HG03558 (cell line): ENCODE measurements around the gene HERPUD2.
"Not testable (repeated sequence)": the region's sequence is repeated elsewhere in the genome, so short reads cannot be mapped to it uniquely, and the experiment has no call there.

Source experiments
- ATAC-seq: cut with Tn5 transposase; IDR thresholded peaks from one replicate; pipeline ENCODE4 v1.9.1; 2021; ENCODE audit warnings: moderate number of reproducible peaks; ENCODE audit not compliant: unreplicated experiment; ENCODE audit errors: extremely low read depth

HERPUD2 gene

DNA sequence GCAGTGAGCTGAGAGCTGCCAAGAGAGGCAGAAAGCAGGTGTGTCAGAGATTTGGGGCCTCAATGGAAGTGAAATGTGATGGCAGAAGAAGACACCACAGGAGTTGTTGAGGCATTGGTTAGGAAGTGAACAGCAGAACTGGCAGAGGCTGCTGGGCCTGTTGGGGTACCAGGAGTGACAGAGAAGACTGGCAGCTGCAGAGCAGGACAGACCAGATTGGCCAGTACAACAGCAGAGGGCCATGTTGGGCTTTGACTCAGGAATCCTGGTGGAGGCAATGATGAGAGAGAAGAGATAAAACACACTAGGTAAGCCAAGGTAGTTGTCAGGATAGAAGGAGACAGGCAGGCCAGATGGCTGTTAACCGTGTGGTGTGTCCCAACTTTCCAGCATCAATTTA, 19.9 kb upstream of the HERPUD2 start:
- ATAC-seq = no peak

DNA sequence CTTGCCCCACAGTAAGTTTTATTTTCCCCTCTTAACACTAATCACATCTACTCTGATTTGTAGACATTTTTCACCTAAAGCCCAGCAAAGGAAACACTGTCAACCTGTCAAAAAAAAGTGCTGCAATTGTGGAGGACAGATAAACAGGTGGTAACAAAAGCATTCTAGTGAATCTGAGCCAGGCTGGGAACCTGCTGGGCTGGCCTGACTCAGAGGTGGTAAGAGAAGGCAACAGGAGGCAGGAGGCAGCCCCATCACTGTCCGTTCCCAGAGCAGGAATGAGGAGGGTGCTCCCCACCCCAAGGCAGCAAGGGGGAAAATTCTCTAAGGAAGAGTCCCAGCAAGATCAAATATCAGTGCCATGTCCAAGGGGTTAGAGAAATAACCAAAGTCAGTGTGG, 19.5 kb upstream of the HERPUD2 start:
- ATAC-seq = no peak

DNA sequence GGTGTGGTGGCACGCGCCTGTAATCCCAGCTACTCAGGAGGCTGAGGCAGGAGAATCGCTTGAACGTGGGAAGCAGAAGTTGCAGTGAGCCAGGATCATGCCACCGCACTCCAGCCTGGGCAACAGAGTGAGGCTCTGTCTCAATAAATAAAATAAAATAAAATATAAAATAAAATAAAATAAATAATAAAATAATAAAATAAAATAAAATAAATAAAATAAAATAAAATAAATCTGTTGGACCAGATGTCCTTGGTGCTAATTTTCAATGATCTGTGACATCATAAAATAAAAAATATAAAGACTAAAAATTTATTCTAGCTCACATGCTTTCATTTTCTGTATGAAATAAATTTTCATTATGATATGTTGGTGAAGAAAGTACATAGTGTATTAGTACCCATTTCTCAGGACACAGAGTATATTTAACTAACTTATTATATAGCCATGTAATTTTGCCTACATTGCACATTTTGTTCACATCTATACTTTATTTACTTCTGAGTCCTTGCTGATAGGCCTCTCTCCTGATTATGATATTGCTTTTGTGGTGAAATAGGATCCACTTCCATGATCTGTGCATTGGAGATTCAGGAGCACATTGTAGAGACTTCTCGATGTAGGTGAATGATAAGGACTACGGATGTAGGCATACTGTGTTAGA, 17.8 kb upstream of the HERPUD2 start:
- no peak for ATAC-seq

DNA sequence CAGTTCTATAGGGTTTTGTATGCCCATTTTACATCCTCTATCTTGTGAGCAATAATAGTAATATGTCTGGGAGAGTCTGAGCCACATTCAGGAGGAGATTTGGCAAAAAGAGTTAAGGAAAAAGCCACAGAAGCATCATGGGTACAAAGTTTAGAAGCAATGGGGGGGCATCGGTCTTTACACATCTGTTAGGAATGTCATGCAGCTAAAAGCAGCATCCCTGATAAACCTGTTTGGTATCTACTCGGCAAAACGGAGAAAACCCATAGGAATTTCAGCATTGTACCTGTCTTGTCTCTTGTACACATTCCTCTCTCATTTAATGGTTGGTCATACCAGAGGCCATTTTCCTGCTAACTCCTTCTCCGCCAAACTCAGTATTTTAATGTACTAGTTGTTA, 12.5 kb upstream of the HERPUD2 start:
- ATAC-seq = no peak

DNA sequence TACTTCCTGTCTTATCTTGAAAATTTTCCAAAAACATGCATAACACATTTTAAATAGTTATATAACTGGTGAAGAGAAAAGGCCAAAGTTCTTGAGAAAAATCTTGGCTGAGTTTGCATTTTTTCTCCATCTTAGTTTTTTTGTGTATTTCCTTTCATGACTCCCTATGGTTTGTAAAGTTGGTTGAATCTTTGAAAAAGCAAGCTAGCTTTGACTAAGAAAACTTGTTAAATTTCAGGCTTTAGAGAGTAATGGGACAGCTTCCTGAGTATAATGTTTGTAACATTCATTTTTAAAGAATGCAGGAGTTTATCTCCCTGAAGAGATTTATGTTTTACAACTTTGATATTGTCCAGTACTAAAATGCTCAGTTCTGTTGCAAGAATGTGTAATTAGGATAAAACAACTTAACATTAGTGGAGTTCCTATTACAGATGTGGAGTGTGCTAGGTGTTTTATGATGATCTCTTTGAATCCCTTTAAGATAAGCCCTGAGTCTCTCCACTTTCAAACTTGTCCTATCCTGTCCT, 11.1 kb upstream of the HERPUD2 start:
- ATAC-seq = no peak

DNA sequence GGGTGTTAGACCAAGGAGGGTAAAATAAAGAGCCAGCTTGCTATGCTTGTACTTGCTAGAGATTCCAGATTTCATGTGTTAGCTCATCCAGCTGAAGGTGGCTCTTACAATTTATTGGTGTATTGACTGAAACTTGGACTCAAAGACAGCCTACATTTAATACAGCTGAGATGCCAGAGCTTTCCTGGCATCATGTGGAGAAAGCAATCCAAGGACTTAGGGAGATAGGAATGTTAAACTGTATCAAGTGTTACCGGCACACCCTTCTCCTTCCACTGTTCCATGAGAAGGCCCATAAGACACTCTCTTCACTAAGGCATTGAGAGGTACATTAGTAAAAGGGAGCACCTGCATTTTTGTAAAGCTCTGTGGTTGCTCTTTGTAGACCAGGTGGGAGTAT, 9.3 kb upstream of the HERPUD2 start:
- no peak for ATAC-seq

DNA sequence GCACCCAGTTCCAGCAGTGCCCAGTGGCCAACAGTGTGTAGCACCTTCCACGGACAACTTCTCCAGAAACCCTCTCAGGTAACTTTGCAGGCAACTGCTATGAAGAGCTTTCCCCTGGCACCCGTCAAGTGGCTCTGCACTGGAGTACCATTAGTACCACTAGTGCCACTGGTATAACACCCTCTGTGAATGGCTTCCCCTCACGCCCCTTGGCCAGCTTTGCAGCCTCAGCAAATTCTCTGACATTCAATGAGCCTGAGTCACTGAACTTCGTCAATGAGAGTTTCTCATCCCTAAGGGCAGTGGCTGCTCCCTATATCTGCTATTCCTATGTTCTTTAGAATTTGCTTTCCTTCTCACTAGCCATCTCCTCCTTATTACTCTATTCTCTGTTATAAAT, 7.6 kb upstream of the HERPUD2 start:
- no peak for ATAC-seq

DNA sequence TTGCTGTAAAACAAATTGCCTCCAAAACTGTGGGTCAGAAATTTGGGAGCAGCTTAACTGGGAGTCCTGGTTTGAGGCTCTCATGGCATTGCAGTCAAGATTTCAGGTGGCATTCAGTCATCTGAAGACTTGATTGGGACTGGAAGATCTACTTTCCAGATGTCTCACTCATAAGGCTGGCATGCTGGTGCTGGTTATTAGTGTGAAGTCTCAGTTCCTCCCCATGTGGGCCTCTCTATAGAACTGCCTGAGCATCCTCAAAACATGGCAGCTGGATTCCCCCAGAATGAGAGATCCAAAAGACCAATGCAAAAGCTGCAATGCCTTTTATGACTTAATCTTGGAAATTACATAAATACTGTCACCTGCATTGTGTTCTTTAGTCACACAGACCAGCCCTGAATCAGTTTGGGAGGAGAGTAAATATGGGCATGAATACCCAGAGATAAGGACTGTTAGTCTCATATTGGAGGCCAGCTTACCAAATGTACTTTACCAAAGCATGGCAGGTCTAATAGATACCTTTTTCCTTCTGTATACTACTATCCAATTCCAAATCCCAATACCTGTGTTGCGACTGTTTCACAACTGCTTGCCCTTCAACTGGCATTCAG, 6.5 kb upstream of the HERPUD2 start:
- no peak for ATAC-seq

DNA sequence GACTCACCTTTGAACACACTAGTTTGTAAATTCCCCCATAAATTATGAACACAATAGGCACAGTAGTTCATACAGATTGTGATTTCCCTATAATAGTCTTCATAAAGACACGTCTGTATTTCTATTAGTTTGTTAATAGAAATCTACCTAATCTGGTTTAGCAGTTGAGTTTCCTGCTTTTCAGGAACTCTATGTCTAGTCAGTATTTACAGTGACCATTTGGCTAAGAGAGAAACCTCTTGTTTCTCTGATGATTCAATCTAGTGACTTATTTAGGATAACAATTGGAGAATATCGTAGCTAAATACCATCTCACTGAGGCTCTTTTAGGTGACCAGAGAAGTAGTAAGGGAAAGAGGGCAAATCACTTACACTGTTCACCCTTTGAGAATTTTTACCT, 5.9 kb upstream of the HERPUD2 start:
- ATAC-seq = no peak

DNA sequence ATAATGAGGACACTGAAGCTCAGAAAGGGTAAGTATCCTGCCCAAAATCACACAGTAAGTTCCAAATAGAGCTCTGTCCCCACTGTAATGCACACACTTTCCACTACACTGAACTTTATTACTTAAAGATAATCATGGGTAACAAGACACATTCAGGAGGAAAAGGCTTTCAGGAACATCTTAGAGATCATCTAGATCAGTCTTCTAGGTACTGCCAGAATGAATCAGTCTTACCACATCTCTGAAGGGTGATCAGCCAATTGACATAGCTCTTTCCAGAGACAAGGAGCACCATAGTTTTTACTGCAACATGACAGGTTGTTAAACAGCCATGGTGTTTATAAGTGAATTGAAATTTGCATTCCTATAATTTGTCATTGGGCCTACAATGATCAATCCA, 5.4 kb upstream of the HERPUD2 start:
- ATAC-seq = no peak

DNA sequence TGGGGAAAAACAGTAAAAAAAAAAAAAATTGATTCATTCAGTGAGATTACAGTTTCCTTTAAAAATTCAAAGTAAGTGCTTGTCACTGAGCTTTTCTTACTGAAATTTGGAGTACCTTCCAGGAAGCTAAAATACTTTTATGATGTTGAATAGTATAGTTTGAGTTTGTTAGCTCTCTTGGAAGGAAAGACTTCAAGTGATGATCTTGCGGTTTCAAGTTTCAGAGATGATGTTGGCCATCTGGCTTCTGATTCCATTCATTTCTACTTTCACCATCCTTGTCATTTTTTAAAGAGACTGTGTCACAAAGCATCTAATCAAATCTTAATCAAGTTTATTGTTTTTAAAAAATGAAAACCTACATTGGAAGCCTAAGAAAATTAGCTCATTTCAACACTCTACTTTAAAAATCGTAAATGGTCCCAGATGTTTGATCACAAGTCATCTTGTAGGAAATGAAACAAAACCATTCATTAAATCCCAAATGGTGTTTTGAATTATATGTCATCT, 4.9 kb upstream of the HERPUD2 start:
- ATAC-seq = no peak

DNA sequence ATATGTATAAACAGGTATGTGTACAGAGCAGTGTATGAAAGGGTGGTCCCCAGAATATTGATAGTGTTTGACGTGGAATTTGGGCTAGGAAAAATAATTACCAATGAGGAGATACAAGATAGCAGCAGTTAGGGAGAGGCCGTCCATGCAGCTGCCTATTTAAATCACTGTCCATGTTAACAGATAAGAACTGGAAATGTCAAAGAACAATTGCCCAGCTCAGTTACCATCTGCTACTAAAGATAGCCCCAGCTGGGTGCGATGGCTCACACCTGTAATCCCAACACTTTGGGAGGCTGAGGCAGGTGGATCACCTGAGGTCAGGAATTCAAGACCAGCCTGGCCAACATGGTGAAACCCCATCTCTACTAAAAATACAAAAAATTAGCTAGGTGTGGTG, 3.4 kb upstream of the HERPUD2 start:
- not testable (repeated sequence) for ATAC-seq

DNA sequence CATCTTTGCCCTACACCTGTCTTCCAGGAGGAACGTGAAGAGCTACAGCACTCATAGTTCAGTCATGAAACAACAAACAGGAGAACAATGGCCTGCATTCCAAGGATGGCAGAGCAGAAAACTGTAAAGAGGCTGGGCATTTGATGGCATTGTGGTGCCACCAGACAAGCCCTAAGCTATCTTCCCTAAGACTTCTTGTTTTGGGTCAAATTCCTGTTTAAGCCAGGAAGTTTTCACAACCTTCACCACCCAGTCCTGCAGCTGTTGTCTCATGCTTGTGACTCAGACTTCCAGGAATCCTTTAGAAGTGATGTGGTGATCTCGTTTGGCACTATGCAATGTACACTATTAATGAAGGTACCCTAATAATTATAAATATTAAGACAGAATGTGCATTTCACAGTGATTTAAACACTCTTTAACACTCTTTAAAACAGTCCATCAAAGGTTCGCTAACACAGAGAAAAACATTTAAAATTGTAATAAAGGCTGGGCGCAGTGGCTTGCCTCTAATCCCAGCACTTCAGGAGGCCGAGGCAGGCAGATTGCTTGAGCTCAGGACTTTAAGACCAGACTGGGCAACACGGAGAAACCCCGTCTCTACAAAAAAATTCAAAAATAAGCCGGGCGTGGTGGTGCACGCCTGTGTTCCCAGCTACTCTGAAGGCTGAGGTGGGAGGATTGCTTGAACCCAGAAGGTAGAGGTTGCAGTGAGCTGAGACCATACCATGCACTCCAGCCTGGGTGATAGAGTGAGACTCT, 2.7 kb upstream of the HERPUD2 start:
- no peak for ATAC-seq

DNA sequence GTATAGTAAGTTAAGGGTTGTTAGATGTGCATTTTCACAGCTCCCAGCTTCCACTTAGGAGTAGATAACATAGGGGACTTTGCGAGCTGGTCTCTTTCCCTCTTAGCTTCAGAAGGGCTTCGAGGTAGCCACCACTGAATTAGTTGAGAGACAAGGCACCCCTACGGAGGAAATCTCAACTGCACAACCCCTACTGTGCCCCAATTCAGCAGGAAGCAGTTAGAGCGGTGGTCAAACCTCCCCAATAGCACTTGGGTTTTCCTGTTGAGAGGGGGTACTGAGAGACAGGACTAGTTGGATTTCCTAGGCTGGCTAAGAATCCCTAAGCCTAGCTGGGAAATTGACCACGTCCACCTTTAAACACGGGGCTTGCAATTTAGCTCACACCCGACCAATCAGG, 1.1 kb upstream of the HERPUD2 start:
- ATAC-seq = no peak

DNA sequence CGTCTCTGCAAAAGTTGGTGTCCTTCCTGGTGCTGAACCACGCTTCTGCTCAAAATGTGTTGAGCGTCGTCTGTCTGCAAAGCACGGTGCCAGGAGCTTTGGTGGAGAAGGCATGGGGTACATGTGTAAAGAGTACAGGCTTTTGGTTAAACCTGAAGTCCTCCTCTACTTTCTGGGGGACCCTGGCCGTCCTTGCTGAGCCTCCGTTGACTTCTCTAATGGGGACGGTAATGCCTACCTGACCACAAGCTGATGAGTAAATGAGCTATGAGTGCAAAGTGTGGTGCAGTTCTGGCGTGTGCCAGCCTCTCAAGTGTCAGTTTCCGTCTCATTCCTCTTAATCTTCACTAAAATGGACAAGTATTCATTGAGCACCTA, 527 bp upstream of the HERPUD2 start:
- ATAC-seq = no peak

DNA sequence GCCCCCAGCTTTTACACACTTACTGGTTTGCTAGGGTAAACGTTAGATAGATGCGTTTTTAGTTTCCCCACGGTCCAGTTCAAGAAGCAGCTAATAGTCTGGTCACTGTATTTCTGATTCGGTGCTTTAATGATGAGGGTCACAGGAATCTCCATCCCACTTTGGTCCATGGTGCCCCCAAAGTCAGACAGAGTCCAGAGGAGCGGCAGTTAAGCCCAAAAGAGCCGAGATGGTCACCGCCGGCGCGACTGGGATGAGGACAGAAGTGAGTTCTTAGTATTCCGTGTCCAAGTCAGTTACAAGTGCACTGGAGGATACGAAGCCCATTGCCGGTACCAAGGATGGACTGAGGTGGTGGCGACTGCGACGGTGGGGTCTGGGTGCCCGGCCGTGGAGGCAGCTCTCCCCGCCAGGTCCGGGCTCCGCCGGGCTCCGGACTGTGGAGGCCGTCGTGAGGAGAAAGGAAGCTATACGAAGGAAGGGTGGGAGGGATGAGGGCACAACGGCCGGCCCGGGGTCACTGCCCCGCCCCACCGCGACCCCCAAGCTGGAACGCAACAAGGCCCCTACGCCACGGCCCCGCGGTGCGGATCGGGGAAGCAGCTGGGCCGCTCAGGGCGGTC, 663 bp downstream of the HERPUD2 start:
- no peak for ATAC-seq

DNA sequence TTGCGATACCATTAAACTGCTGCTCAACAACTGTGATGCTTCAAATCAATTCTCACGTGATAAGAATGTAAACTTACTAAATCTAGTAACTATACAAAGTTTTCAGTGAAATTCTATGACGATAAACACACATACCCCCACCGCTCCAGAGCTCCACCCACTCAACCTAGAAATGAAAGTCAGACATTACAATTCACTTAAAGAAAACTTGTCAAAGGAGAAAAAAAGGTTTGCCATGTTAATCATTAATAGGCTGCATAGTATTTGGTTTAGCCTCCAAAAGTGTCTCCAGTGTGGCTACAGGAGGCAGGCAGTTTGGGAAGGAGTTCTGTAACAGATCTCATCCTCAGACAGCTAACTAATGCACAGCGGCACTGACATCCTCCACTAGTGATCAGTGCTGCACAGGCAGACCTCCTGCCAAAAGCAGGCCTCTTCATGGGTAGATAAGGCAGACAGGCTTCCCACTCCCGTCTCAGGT, 3.1 kb downstream of the HERPUD2 start:
- ATAC-seq = no peak

DNA sequence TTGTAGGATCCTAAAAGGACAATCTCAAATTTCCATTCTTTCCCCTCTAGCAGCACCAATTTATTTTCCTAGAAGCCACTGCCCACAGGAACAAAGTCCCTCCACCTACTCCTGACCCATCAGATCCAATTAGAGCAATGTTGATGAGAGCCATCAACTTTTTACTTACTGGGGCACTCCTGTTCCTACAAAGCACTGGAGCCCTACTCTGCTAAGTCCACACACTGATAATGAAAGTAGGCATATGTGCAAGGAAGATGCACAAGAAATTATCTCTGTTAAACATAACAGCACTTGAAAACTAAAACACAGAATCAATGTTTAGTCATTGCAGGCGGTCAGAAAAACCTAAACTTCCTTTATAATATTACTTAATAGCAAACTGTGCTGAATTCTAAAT, 3.6 kb downstream of the HERPUD2 start:
- ATAC-seq = no peak

DNA sequence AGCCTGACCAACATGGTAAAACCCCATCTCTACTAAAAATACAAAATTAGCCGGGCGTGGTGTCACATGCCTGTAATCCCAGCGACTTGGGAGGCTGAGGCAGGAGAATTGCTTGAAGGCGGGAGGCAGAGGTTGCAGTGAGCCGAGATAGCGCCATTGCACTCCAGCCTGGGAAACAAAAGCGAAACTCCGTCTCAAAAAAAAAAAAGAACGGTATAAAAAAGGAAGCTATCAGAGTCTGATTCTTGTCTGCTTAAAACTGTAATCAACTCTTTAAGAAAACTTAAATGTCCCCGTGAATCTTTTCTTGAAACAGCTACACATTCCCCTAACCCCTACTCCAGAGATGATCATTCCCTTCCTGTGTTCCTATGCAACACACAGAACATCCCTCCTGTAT, 4.3 kb downstream of the HERPUD2 start:
- not testable (repeated sequence) for ATAC-seq

DNA sequence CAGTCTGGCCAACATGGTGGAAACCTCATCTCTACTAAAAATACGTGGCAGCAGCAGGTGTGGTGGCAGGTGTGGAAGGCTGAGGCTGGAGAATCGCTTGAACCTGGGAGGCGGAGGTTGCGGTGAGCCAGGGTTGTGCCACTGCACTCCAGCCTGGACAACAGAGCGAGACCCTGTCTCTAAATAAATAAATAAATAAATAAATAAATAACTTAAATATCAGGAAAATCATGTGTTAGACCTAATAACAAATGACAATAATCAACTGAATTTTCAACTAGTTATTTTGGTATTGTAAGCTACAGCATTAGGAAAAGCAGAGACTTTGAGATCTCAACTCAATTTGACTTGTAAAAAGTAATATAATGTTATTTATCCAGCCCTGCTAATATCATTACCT, 9.2 kb downstream of the HERPUD2 start:
- no peak for ATAC-seq
